ENCODE measurements around the gene TLR10.
"Not testable (repeated sequence)": the region's sequence is repeated elsewhere in the genome, so short reads cannot be mapped to it uniquely, and the experiment has no call there.

TLR10 gene

GRCh38 chr4:38811297-38811696 is 28.5 kb upstream of the TLR10 start:
- H3K9ac ChIP-seq = no peak overlapping the region
- no peak for TF ChIP-seq CTCF (conservative IDR thresholded peaks at IDR 0.05; ENCODE audit: low read depth, low read length)
- no peaks in the 10 kb centered on the region for H4K20me1 ChIP-seq (ENCODE audit: insufficient read depth)
- no peaks in the 10 kb centered on the region for H3K79me2 ChIP-seq (ENCODE audit: insufficient read depth, low read depth)
- no peaks in the 10 kb centered on the region for H3K36me3 ChIP-seq (ENCODE audit: insufficient read depth)
- no peak overlapping the region for H3K27ac ChIP-seq
- H3K4me3 ChIP-seq (IDR thresholded peaks at IDR 0.05; ENCODE audit: insufficient read depth, low read depth, low read length) = no peak overlapping the region
- no peaks in the 10 kb centered on the region for H3K4me1 ChIP-seq (ENCODE audit: low read depth, poor library complexity, severe bottlenecking)
- H3K27me3 ChIP-seq (ENCODE audit: insufficient read depth, low read depth) = no peaks in the 10 kb centered on the region
- no peak overlapping the region for H2AFZ ChIP-seq (ENCODE audit: low read depth)
- H3K4me2 ChIP-seq = no peak overlapping the region

- peaks cover 30% of the 10 kb centered on the region for H3K4me1 ChIP-seq (ENCODE audit: low read depth, poor library complexity, severe bottlenecking)
- not testable (repeated sequence) for H4K20me1 ChIP-seq (ENCODE audit: insufficient read depth)
Observed at GRCh38 chr4:38807462-38807861, 24.7 kb upstream of the TLR10 start.

GRCh38 chr4:38806251-38806650 is 23.5 kb upstream of the TLR10 start:
- H3K36me3 ChIP-seq (ENCODE audit: insufficient read depth); H3K79me2 ChIP-seq (ENCODE audit: insufficient read depth, low read depth); H2AFZ ChIP-seq (ENCODE audit: low read depth); H3K4me3 ChIP-seq (IDR thresholded peaks at IDR 0.05; ENCODE audit: insufficient read depth, low read depth, low read length); H3K27me3 ChIP-seq (ENCODE audit: insufficient read depth, low read depth); H3K9ac ChIP-seq; H4K20me1 ChIP-seq (ENCODE audit: insufficient read depth); H3K27ac ChIP-seq: not testable (repeated sequence)
- Histone ChIP-seq H3K4me2 (peak overlapping the region; percentile 78; the same call in 1 of the 2 replicates), H3K4me1 (ENCODE audit: low read depth, poor library complexity, severe bottlenecking) (peaks cover 30% of the 10 kb centered on the region)

More at GRCh38 chr4:38807462-38807861, 24.7 kb upstream of the TLR10 start:
- H2AFZ ChIP-seq (ENCODE audit: low read depth); H3K27me3 ChIP-seq (ENCODE audit: insufficient read depth, low read depth); H3K4me2 ChIP-seq; H3K9ac ChIP-seq; H3K4me3 ChIP-seq (IDR thresholded peaks at IDR 0.05; ENCODE audit: insufficient read depth, low read depth, low read length); H3K27ac ChIP-seq; H3K79me2 ChIP-seq (ENCODE audit: insufficient read depth, low read depth); H3K36me3 ChIP-seq (ENCODE audit: insufficient read depth): not testable (repeated sequence)

- Histone ChIP-seq H3K9ac (no peak overlapping the region), H3K4me1 (ENCODE audit: low read depth, poor library complexity, severe bottlenecking) (peaks cover 30% of the 10 kb centered on the region), H3K27me3 (ENCODE audit: insufficient read depth, low read depth) (no peaks in the 10 kb centered on the region), H3K4me2 (peak overlapping the region; percentile 78), H3K27ac (no peak overlapping the region), H3K79me2 (ENCODE audit: insufficient read depth, low read depth) (no peaks in the 10 kb centered on the region), H4K20me1 (ENCODE audit: insufficient read depth) (no peaks in the 10 kb centered on the region), H2AFZ (ENCODE audit: low read depth) (peak overlapping the region; percentile 28; the same call in 1 of the 2 replicates), H3K36me3 (ENCODE audit: insufficient read depth) (no peaks in the 10 kb centered on the region), H3K4me3 (IDR thresholded peaks at IDR 0.05; ENCODE audit: insufficient read depth, low read depth, low read length) (no peak overlapping the region)
- no peak for TF ChIP-seq CTCF (conservative IDR thresholded peaks at IDR 0.05; ENCODE audit: low read depth, low read length)
Observed at GRCh38 chr4:38805530-38806145, 22.8 kb upstream of the TLR10 start.

- H4K20me1 ChIP-seq (ENCODE audit: insufficient read depth) = no peaks in the 10 kb centered on the region
- no peaks in the 10 kb centered on the region for H3K36me3 ChIP-seq (ENCODE audit: insufficient read depth)
- no peaks in the 10 kb centered on the region for H3K79me2 ChIP-seq (ENCODE audit: insufficient read depth, low read depth)
- H3K4me2 ChIP-seq = peak within 1 kb of the TSS; percentile 78
- H3K27ac ChIP-seq = peak within 1 kb of the TSS; percentile 83
- peak; percentile 54 for TF ChIP-seq CTCF (conservative IDR thresholded peaks at IDR 0.05; ENCODE audit: low read depth, low read length)
- H3K27me3 ChIP-seq (ENCODE audit: insufficient read depth, low read depth) = no peaks in the 10 kb centered on the region
- peak within 1 kb of the TSS; percentile 49; the same call in 1 of the 2 replicates for H3K9ac ChIP-seq
- no peak within 1 kb of the TSS for H3K4me3 ChIP-seq (IDR thresholded peaks at IDR 0.05; ENCODE audit: insufficient read depth, low read depth, low read length)
- H3K4me1 ChIP-seq (ENCODE audit: low read depth, poor library complexity, severe bottlenecking) = peaks cover 30% of the 10 kb centered on the region
- H2AFZ ChIP-seq (ENCODE audit: low read depth) = peak within 1 kb of the TSS; percentile 64
Observed at GRCh38 chr4:38804654-38805295, 22.0 kb upstream of the TLR10 start, which contains the start of gene TLR1. Gene TLR1, minus strand, starts transcription at chr4:38804791. Its CDS starts 5,960 bp downstream, at chr4:38798831.

All from KMS-11 (cell line).